Neural progenitor cell (in vitro differentiated cells): Measurements from ENCODE around the gene LUZP1. TPM values are rescaled to one million over a fixed set of nuclear protein-coding genes. Genes with fewer than 3 reads are reported as not detected.

Source experiments
- DNase-seq: peaks from one replicate; pipeline ENCODE4 v3.0.0-alpha.2; 2016; ENCODE audit warnings: low spot score
- H2AFZ ChIP-seq: fragments of 200-600 bp; sonication (generic); replicated peaks from 2 replicates; pipeline ENCODE4 v1.6.1; 2016; ENCODE audit warnings: antibody characterized with exemption
- H3F3A ChIP-seq: fragments of 200-600 bp; sonication (generic); 2 replicates; pipeline ENCODE4 v1.6.1; 2016; ENCODE audit warnings: antibody characterized with exemption, low read depth
- H3K27ac ChIP-seq: fragments of 200-600 bp; sonication (generic); 2 replicates; pipeline ENCODE4 v1.5.1; 2016; ENCODE audit warnings: mild to moderate bottlenecking
- H3K27me3 ChIP-seq: fragments of 200-600 bp; sonication (generic); 2 replicates; pipeline ENCODE4 v1.6.1; 2016; ENCODE audit warnings: mild to moderate bottlenecking, moderate library complexity
- H3K36me3 ChIP-seq: fragments of 200-600 bp; sonication (generic); 2 replicates; pipeline ENCODE4 v1.5.1; 2016
- H3K4me1 ChIP-seq: fragments of 200-600 bp; sonication (generic); 2 replicates; pipeline ENCODE4 v1.6.1; 2016; ENCODE audit warnings: mixed run types
- H3K4me2 ChIP-seq: fragments of 200-600 bp; sonication (generic); 2 replicates; pipeline ENCODE4 v1.6.1; 2016
- H3K4me3 ChIP-seq: fragments of 200-600 bp; sonication (generic); 2 replicates; pipeline ENCODE4 v1.5.1; 2016
- H3K79me2 ChIP-seq: fragments of 200-600 bp; sonication (generic); 2 replicates; pipeline ENCODE4 v1.6.1; 2016; ENCODE audit warnings: low read depth
- H3K9ac ChIP-seq: fragments of 200-600 bp; sonication (generic); 2 replicates; pipeline ENCODE4 v1.6.1; 2016
- H3K9me3 ChIP-seq: fragments of 200-600 bp; sonication (generic); 2 replicates; pipeline ENCODE4 v1.5.1; 2016; ENCODE audit warnings: low read depth
- H4K20me1 ChIP-seq: fragments of 200-600 bp; sonication (generic); 2 replicates; pipeline ENCODE4 v1.6.1; 2016; ENCODE audit warnings: low read depth
- H3K27ac Mint-ChIP-seq: 3 replicates; pipeline ENCODE4 v1.8.0; 2021; ENCODE audit warnings: mixed read lengths
- H3K27me3 Mint-ChIP-seq: 2 replicates; pipeline ENCODE4 v1.8.0; 2022; ENCODE audit warnings: low read depth, mild to moderate bottlenecking, inconsistent platforms, moderate library complexity, mixed read lengths; ENCODE audit not compliant: insufficient read depth
- H3K36me3 Mint-ChIP-seq: 3 replicates; pipeline ENCODE4 v1.8.0; 2021; ENCODE audit warnings: mixed read lengths
- H3K4me1 Mint-ChIP-seq: 3 replicates; pipeline ENCODE4 v1.8.0; 2021; ENCODE audit warnings: mixed read lengths
- H3K4me3 Mint-ChIP-seq: 3 replicates; pipeline ENCODE4 v1.8.0; 2021; ENCODE audit warnings: mild to moderate bottlenecking, moderate library complexity, mixed read lengths
- H3K9me3 Mint-ChIP-seq: 3 replicates; pipeline ENCODE4 v1.8.0; 2020; ENCODE audit warnings: mixed read lengths
- CTCF ChIP-seq: fragments of 200-600 bp; sonication (generic); IDR thresholded peaks from 2 replicates; pipeline ENCODE4 v1.5.1; 2017; ENCODE audit warnings: antibody characterized with exemption, mild to moderate bottlenecking
- EZH2 ChIP-seq: fragments of 200-600 bp; sonication (generic); IDR thresholded peaks from 2 replicates; pipeline ENCODE4 v1.6.1; 2017; ENCODE audit warnings: antibody characterized with exemption, mild to moderate bottlenecking, moderate library complexity
- EZH2phosphoT487 ChIP-seq: fragments of 200-600 bp; sonication (generic); IDR thresholded peaks from 2 replicates; pipeline ENCODE4 v1.6.1; 2017; ENCODE audit warnings: antibody characterized with exemption
- total RNA-seq: library from RNA; depleted of rRNA; stranded (reverse); fragments of >200 nt; gene quantifications from 2 replicates; pipeline ENCODE4 v1.2.3, GENCODE V29; 2015; ENCODE audit warnings: low replicate concordance

Gene LUZP1
- total RNA-seq, 1 donor from 2014 or later: 39.1 TPM

- H3K4me1 Mint-ChIP-seq: peaks cover 3% of the 10 kb centered on the region
- H3K4me3 Mint-ChIP-seq: no peak overlapping the region
- no peaks in the 10 kb centered on the region for H4K20me1 ChIP-seq
These were observed 32.2 kb upstream of the LUZP1 start for GRCh38 chr1:23200883-23201282.

GRCh38 chr1:23198373-23198772 lies 29.7 kb upstream of the LUZP1 start:
- Histone ChIP-seq H3K27me3 (no peaks in the 10 kb centered on the region), H3K4me3 (no peak overlapping the region), H3F3A (no peaks in the 10 kb centered on the region), H2AFZ (no peak overlapping the region), H3K4me2 (no peak overlapping the region), H3K36me3 (no peaks in the 10 kb centered on the region), H3K9me3 (no peaks in the 10 kb centered on the region), H3K27ac (no peak overlapping the region), H3K9ac (no peak overlapping the region), H3K4me1 (no peaks in the 10 kb centered on the region), H4K20me1 (no peaks in the 10 kb centered on the region), H3K79me2 (no peaks in the 10 kb centered on the region)
- no peak for DNase-seq
- H3K27ac Mint-ChIP-seq: no peak overlapping the region
- peaks cover 1% of the 10 kb centered on the region for H3K36me3 Mint-ChIP-seq
- no peak overlapping the region for H3K4me3 Mint-ChIP-seq
- H3K27me3 Mint-ChIP-seq: peaks cover 4% of the 10 kb centered on the region
- no peaks in the 10 kb centered on the region for H3K9me3 Mint-ChIP-seq
- TF ChIP-seq EZH2phosphoT487: no peak
- no peak for TF ChIP-seq CTCF
- no peak for TF ChIP-seq EZH2
- H3K4me1 Mint-ChIP-seq: peaks cover 13% of the 10 kb centered on the region

More at GRCh38 chr1:23200883-23201282, 32.2 kb upstream of the LUZP1 start:
- H3F3A ChIP-seq: no peaks in the 10 kb centered on the region
- no peak overlapping the region for H3K4me3 ChIP-seq
- H3K27me3 Mint-ChIP-seq: peaks cover 8% of the 10 kb centered on the region
- H3K36me3 Mint-ChIP-seq: peaks cover 2% of the 10 kb centered on the region
- no peaks in the 10 kb centered on the region for H3K27me3 ChIP-seq
- H3K4me2 ChIP-seq: no peak overlapping the region
- H3K9me3 ChIP-seq: no peaks in the 10 kb centered on the region
- H3K27ac ChIP-seq: no peak overlapping the region
- H3K9ac ChIP-seq: no peak overlapping the region
- no peaks in the 10 kb centered on the region for H3K79me2 ChIP-seq
- H3K9me3 Mint-ChIP-seq: peaks cover 3% of the 10 kb centered on the region
- H3K36me3 ChIP-seq: no peaks in the 10 kb centered on the region
- H2AFZ ChIP-seq: no peak overlapping the region
- no peak for DNase-seq
- no peak for TF ChIP-seq EZH2
- TF ChIP-seq CTCF: no peak
- no peak for TF ChIP-seq EZH2phosphoT487
- H3K27ac Mint-ChIP-seq: no peak overlapping the region
- no peaks in the 10 kb centered on the region for H3K4me1 ChIP-seq

GRCh38 chr1:23196627-23197328 lies 28.1 kb upstream of the LUZP1 start:
- H3K9me3 Mint-ChIP-seq: peaks cover 2% of the 10 kb centered on the region
- Histone ChIP-seq H3K27me3 (no peaks in the 10 kb centered on the region), H3K4me1 (no peaks in the 10 kb centered on the region), H3K4me2 (no peak overlapping the region), H4K20me1 (no peaks in the 10 kb centered on the region), H3F3A (no peaks in the 10 kb centered on the region), H3K36me3 (no peaks in the 10 kb centered on the region), H3K9ac (no peak overlapping the region), H3K9me3 (no peaks in the 10 kb centered on the region), H2AFZ (no peak overlapping the region), H3K79me2 (no peaks in the 10 kb centered on the region), H3K27ac (no peak overlapping the region), H3K4me3 (no peak overlapping the region)
- DNase-seq: no peak
- H3K4me1 Mint-ChIP-seq: peaks cover 13% of the 10 kb centered on the region
- H3K4me3 Mint-ChIP-seq: no peak overlapping the region
- H3K27me3 Mint-ChIP-seq: peaks cover 5% of the 10 kb centered on the region
- TF ChIP-seq CTCF (no peak), EZH2 (no peak), EZH2phosphoT487 (no peak)
- no peak overlapping the region for H3K27ac Mint-ChIP-seq
- peaks cover 3% of the 10 kb centered on the region for H3K36me3 Mint-ChIP-seq
